Panc1 (cell line): ENCODE data around the gene RALGPS1. TPM values are rescaled to one million over a fixed set of nuclear protein-coding genes. Genes with fewer than 3 reads are reported as not detected.

Experiments
- ATAC-seq: fragments of 200-7000 bp; cut with Tn5 transposase; 2 replicates; pipeline ENCODE4 v1.9.1; 2020; ENCODE audit warnings: mild to moderate bottlenecking, moderate library complexity
- BruUV-seq: library from RNA; stranded (reverse); fragments of 400-500 nt; replicated peaks from 2 replicates; lab custom pipeline; 2021; lab: Mats Ljungman, UMichigan
- CTCF ChIA-PET: fragments of 300-600 bp; sonication (Branson Sonifier 250); formaldehyde crosslinking; loops from one replicate; lab custom pipeline; 2022; ENCODE audit warnings: antibody characterized with exemption; lab: Charles Lee
- POLR2A ChIA-PET: fragments of 300-600 bp; sonication (Branson Sonifier 250); formaldehyde crosslinking; loops from one replicate; lab custom pipeline; 2022; ENCODE audit warnings: antibody characterized with exemption; lab: Charles Lee
- DNase-seq: peaks from one replicate; pipeline ENCODE4 v3.0.0-alpha.2; 2010; ENCODE audit warnings: low read depth, low spot score
- H3K27ac ChIP-seq: 2 replicates; pipeline ENCODE4 v1.5.1; 2011; ENCODE audit warnings: mild to moderate bottlenecking, low read length, inconsistent platforms
- H3K27me3 ChIP-seq: fragments of 200-500 bp; sonication (Bioruptor generic); 2 replicates; pipeline ENCODE4 v1.6.0; 2014; ENCODE audit warnings: low read length, inconsistent platforms; ENCODE audit not compliant: control insufficient read depth, insufficient read depth
- H3K36me3 ChIP-seq: fragments of 200-500 bp; sonication (Bioruptor generic); 2 replicates; pipeline ENCODE4 v1.5.1; 2014; ENCODE audit warnings: inconsistent platforms, mild to moderate bottlenecking, low read length, moderate library complexity; ENCODE audit not compliant: control insufficient read depth, insufficient read depth
- H3K4me1 ChIP-seq: 2 replicates; pipeline ENCODE4 v1.5.1; 2011; ENCODE audit warnings: inconsistent platforms, mild to moderate bottlenecking, low read length, moderate library complexity; ENCODE audit not compliant: control insufficient read depth, insufficient read depth
- H3K4me3 ChIP-seq, 2 experiments: 2 replicates each; pipeline ENCODE4 v1.5.1; 2011 to 2012; ENCODE audit warnings: low read depth in 2 of 2, low read length in 2 of 2, mild to moderate bottlenecking in 2 of 2, inconsistent platforms in 1 of 2, moderate library complexity in 1 of 2
- H3K9me3 ChIP-seq: fragments of 200-500 bp; sonication (Bioruptor generic); 2 replicates; pipeline ENCODE4 v1.5.1; 2014; ENCODE audit warnings: low read depth, mild to moderate bottlenecking, inconsistent platforms, low read length, moderate library complexity; ENCODE audit not compliant: control insufficient read depth, insufficient read depth
- CTCF ChIP-seq: fragments of 450-650 bp; IDR thresholded peaks from 2 replicates; pipeline ENCODE4 v1.5.1; 2017; ENCODE audit warnings: mild to moderate bottlenecking
- POLR2AphosphoS5 ChIP-seq: IDR thresholded peaks from 2 replicates; pipeline ENCODE4 v1.6.1; 2012; ENCODE audit warnings: mild to moderate bottlenecking, low read depth, low read length, moderate library complexity
- REST ChIP-seq, 2 experiments: IDR thresholded peaks; 2 replicates each; pipeline ENCODE4 v1.6.1; 2011 to 2012; ENCODE audit warnings: low read depth in 2 of 2, control low read depth in 1 of 2, low read length in 1 of 2, mild to moderate bottlenecking in 1 of 2, moderate library complexity in 1 of 2; ENCODE audit not compliant: insufficient read depth in 1 of 2
- SIN3A ChIP-seq: IDR thresholded peaks from 2 replicates; pipeline ENCODE4 v1.6.1; 2012; ENCODE audit warnings: low read depth, mild to moderate bottlenecking, low read length, moderate library complexity, borderline replicate concordance; ENCODE audit not compliant: insufficient read depth
- TCF7L2 ChIP-seq: IDR thresholded peaks from 2 replicates; pipeline ENCODE4 v1.6.1; 2011; ENCODE audit warnings: mild to moderate bottlenecking, low read depth, low read length, inconsistent platforms
- in situ Hi-C: cut with HindIII; loops from 2 replicates; pipeline ENCODE4 v1.10.0; 2016; ENCODE audit warnings: low sequenced_read_pairs, low pct_unique_long_range_greater_than_20kb
- intact Hi-C: fragments of 100-400 bp; cut with micrococcal nuclease; formaldehyde crosslinking; loops from one replicate; pipeline ENCODE4 v1.10.0; 2022; ENCODE audit not compliant: unreplicated experiment
- total RNA-seq: library from RNA; stranded (reverse); gene quantifications from one replicate; pipeline ENCODE4 v1.2.1, GENCODE V29; 2021; ENCODE audit not compliant: unreplicated experiment

RALGPS1 gene
- total RNA-seq, 1 experiment from 2014 or later: 7.2 TPM

DNA sequence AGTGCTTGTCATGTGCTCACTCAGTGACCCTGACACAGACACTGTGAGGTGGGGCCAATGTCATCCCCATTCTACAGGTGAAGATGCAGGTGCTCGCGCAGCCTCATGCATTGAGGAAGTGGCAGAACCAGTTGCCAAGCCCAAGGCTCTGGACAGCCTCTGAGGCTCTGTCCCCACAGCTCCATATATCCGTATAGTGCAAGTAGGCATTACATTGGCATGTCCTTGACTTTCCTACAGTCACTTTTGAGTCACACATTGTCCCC lies 266.7 kb downstream of the RALGPS1 start:
- Histone ChIP-seq H3K4me3 (no peak overlapping the region), H3K9me3 (no peaks in the 10 kb centered on the region), H3K36me3 (no peaks in the 10 kb centered on the region), H3K27me3 (no peaks in the 10 kb centered on the region), H3K4me1 (no peaks in the 10 kb centered on the region), H3K27ac (no peak overlapping the region)
- TF ChIP-seq REST (IDR thresholded peaks at IDR 0.05; ENCODE audit: insufficient read depth in 1 of 2, low read depth in 2 of 2, low read length in 1 of 2) (no peak), SIN3A (no peak), TCF7L2 (no peak), POLR2AphosphoS5 (no peak), CTCF (no peak)
- in situ Hi-C loops: no loop called here
- no peak for ATAC-seq
- intact Hi-C loops: no loop called here
- ChIA-PET CTCF (no interaction called here), POLR2A (interaction anchor here (0.5 kb wide), 1 partner anchor 129 kb away, joined by 3 read pairs; no protein-coding TSS in a partner anchor)
- BruUV-seq: no TSS peak
- DNase-seq: no peak

DNA sequence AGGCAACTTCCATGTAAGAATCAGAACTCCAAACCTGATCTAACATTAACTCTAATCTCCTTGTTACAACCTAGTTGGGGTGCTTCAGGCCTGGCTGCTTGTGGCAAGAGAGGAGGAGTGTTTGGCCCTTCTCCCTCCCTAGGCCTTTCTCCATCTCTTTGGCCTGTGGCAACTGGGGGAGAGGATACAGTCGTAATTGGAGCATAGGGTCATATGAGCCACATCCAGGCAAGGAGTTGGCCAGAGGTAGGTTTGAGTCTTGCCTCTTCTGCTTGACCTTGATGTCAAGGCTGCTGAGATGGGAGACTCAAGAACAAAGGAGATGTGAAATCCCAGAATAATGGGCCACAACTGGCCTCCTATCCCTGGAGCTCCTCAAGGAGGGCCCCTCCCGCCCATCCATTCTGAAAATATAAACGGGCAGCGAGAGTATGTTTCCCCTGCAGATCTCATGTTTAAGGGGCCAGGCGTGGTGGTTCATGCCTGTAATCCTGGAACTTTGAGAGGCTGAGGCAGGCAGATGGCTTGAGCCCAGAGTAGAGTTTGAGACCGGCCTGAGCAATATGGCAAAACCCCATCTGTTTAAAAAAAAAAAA lies 267.1 kb downstream of the RALGPS1 start:
- Histone ChIP-seq H3K27ac (no peak overlapping the region), H3K9me3 (no peaks in the 10 kb centered on the region), H3K4me3 (no peak overlapping the region), H3K36me3 (no peaks in the 10 kb centered on the region), H3K4me1 (no peaks in the 10 kb centered on the region), H3K27me3 (no peaks in the 10 kb centered on the region)
- TF ChIP-seq CTCF (no peak), REST (IDR thresholded peaks at IDR 0.05; ENCODE audit: insufficient read depth in 1 of 2, low read depth in 2 of 2, low read length in 1 of 2) (no peak), POLR2AphosphoS5 (no peak), TCF7L2 (no peak), SIN3A (no peak)
- no TSS peak for BruUV-seq
- in situ Hi-C loops (no loop called here), intact Hi-C loops (no loop called here)
- ATAC-seq (no peak), DNase-seq (no peak)
- ChIA-PET CTCF (no interaction called here), POLR2A (no interaction called here)
